Panc1 (cell line): ENCODE results near the gene SRCAP.

Source experiments
- POLR2AphosphoS5 ChIP-seq: IDR thresholded peaks from 2 replicates; pipeline ENCODE4 v1.6.1; 2012; ENCODE audit warnings: mild to moderate bottlenecking, low read depth, low read length, moderate library complexity
- REST ChIP-seq, 2 experiments: IDR thresholded peaks; 2 replicates each; pipeline ENCODE4 v1.6.1; 2011 to 2012; ENCODE audit warnings: low read depth in 2 of 2, control low read depth in 1 of 2, low read length in 1 of 2, mild to moderate bottlenecking in 1 of 2, moderate library complexity in 1 of 2; ENCODE audit not compliant: insufficient read depth in 1 of 2
- SIN3A ChIP-seq: IDR thresholded peaks from 2 replicates; pipeline ENCODE4 v1.6.1; 2012; ENCODE audit warnings: low read depth, mild to moderate bottlenecking, low read length, moderate library complexity, borderline replicate concordance; ENCODE audit not compliant: insufficient read depth
- TCF7L2 ChIP-seq: IDR thresholded peaks from 2 replicates; pipeline ENCODE4 v1.6.1; 2011; ENCODE audit warnings: mild to moderate bottlenecking, low read depth, low read length, inconsistent platforms
- TF ChIP-seq, protein P1 (sequence below): fragments of 450-650 bp; IDR thresholded peaks from 2 replicates; pipeline ENCODE4 v1.5.1; 2017; ENCODE audit warnings: mild to moderate bottlenecking

GRCh38 chr16:30750876-30751465, 52.0 kb downstream of the SRCAP start:
- TF ChIP-seq, protein P1, sequence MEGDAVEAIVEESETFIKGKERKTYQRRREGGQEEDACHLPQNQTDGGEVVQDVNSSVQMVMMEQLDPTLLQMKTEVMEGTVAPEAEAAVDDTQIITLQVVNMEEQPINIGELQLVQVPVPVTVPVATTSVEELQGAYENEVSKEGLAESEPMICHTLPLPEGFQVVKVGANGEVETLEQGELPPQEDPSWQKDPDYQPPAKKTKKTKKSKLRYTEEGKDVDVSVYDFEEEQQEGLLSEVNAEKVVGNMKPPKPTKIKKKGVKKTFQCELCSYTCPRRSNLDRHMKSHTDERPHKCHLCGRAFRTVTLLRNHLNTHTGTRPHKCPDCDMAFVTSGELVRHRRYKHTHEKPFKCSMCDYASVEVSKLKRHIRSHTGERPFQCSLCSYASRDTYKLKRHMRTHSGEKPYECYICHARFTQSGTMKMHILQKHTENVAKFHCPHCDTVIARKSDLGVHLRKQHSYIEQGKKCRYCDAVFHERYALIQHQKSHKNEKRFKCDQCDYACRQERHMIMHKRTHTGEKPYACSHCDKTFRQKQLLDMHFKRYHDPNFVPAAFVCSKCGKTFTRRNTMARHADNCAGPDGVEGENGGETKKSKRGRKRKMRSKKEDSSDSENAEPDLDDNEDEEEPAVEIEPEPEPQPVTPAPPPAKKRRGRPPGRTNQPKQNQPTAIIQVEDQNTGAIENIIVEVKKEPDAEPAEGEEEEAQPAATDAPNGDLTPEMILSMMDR = no peak
- no peak for TF ChIP-seq REST (IDR thresholded peaks at IDR 0.05; ENCODE audit: insufficient read depth in 1 of 2, low read depth in 2 of 2, low read length in 1 of 2)
- no peak for TF ChIP-seq POLR2AphosphoS5
- TF ChIP-seq SIN3A = no peak
- TF ChIP-seq TCF7L2 = no peak
